Measurements from ENCODE around the gene SEC11A. TPM values are rescaled to one million over a fixed set of nuclear protein-coding genes. Genes with fewer than 3 reads are reported as not detected.

The SEC11A gene
- total RNA-seq, 1 experiment from 2014 or later = 243 TPM

GRCh38 chr15:84750583-84751092, 34.7 kb upstream of the SEC11A start:
- Mint-ChIP-seq H3K27ac (ENCODE audit: unreplicated experiment) (peak overlapping the region; percentile 61), H3K27me3 (ENCODE audit: unreplicated experiment) (no peaks in the 10 kb centered on the region), H3K36me3 (ENCODE audit: insufficient read depth, unreplicated experiment) (peaks cover 53% of the 10 kb centered on the region), H3K9me3 (ENCODE audit: low read depth, unreplicated experiment) (no peaks in the 10 kb centered on the region), H3K4me3 (ENCODE audit: low read depth, unreplicated experiment) (peak overlapping the region; percentile 94), H3K4me1 (ENCODE audit: low read depth, unreplicated experiment) (peaks cover 62% of the 10 kb centered on the region)
- CTCF ChIA-PET = interaction anchor here (1.1 to 1.3 kb wide), 3 partner anchors 15 to 252 kb away, joined by 3 to 8 read pairs (median 3); no protein-coding TSS in a partner anchor
- intact Hi-C loops (cut with micrococcal nuclease; ENCODE audit: unreplicated experiment) = loop anchor here (2.0 to 5.0 kb wide), 3 partner anchors 16 to 177 kb away; no protein-coding TSS in a partner anchor
- DNase-seq = peak; percentile 18
- no peak for TF ChIP-seq CTCF (IDR thresholded peaks at IDR 0.05; ENCODE audit: unreplicated experiment)
- no TSS peak for BruUV-seq (replicated peaks)

- intact Hi-C loops (cut with micrococcal nuclease; ENCODE audit: unreplicated experiment) = loop anchor here (1.0 kb wide), 1 partner anchor 33 kb away; the partner anchor contains the start of gene SEC11A
- peak overlapping the region; percentile 94 for H3K4me3 Mint-ChIP-seq (ENCODE audit: low read depth, unreplicated experiment)
- peak; percentile 49 for DNase-seq
- CTCF ChIA-PET = interaction anchor here (0.5 to 1.3 kb wide), 5 partner anchors 13 to 253 kb away, joined by 3 to 8 read pairs (median 4); no protein-coding TSS in a partner anchor
- H3K4me1 Mint-ChIP-seq (ENCODE audit: low read depth, unreplicated experiment) = peaks cover 50% of the 10 kb centered on the region
- no peaks in the 10 kb centered on the region for H3K27me3 Mint-ChIP-seq (ENCODE audit: unreplicated experiment)
- TF ChIP-seq CTCF (IDR thresholded peaks at IDR 0.05; ENCODE audit: unreplicated experiment) = no peak
- no peaks in the 10 kb centered on the region for H3K9me3 Mint-ChIP-seq (ENCODE audit: low read depth, unreplicated experiment)
- H3K27ac Mint-ChIP-seq (ENCODE audit: unreplicated experiment) = peak overlapping the region; percentile 61
- H3K36me3 Mint-ChIP-seq (ENCODE audit: insufficient read depth, unreplicated experiment) = peaks cover 49% of the 10 kb centered on the region
- no TSS peak for BruUV-seq (replicated peaks)
Measured at GRCh38 chr15:84749111-84749991, 33.4 kb upstream of the SEC11A start.

- H3K4me1 Mint-ChIP-seq (ENCODE audit: low read depth, unreplicated experiment) = peaks cover 48% of the 10 kb centered on the region
Measured at GRCh38 chr15:84748274-84749110, 32.6 kb upstream of the SEC11A start, which contains the start of gene ZNF592. Gene ZNF592, plus strand, starts transcription at chr15:84748592. Its CDS starts 34,084 bp downstream, at chr15:84782676.

More at GRCh38 chr15:84748274-84749110, 32.6 kb upstream of the SEC11A start, which contains the start of gene ZNF592:
- Mint-ChIP-seq H3K36me3 (ENCODE audit: insufficient read depth, unreplicated experiment) (peaks cover 42% of the 10 kb centered on the region), H3K4me3 (ENCODE audit: low read depth, unreplicated experiment) (peak within 1 kb of the TSS; percentile 94), H3K27ac (ENCODE audit: unreplicated experiment) (peak within 1 kb of the TSS; percentile 84), H3K9me3 (ENCODE audit: low read depth, unreplicated experiment) (no peaks in the 10 kb centered on the region), H3K27me3 (ENCODE audit: unreplicated experiment) (no peaks in the 10 kb centered on the region)
- BruUV-seq (replicated peaks) = no TSS peak
- peak; percentile 93 for DNase-seq
- intact Hi-C loops (cut with micrococcal nuclease; ENCODE audit: unreplicated experiment) = loop anchor here (1.0 kb wide), 1 partner anchor 32 kb away; the partner anchor contains the start of gene SEC11A
- TF ChIP-seq CTCF (IDR thresholded peaks at IDR 0.05; ENCODE audit: unreplicated experiment) = peak; percentile 26
- CTCF ChIA-PET = interaction anchor here (0.6 to 1.0 kb wide), 2 partner anchors 13 to 33 kb away, joined by 4 read pairs; partner anchors contain the start of gene SEC11A
